PC-3 (cell line): Measurements from ENCODE around the gene MZB1. TPM values are rescaled to one million over a fixed set of nuclear protein-coding genes. Genes with fewer than 3 reads are reported as not detected.
A peak's percentile ranks its signal among the peaks of the same experiment; 100 is the strongest.

Experiments
- ATAC-seq: fragments of 200-7000 bp; cut with Tn5 transposase; 2 replicates; pipeline ENCODE4 v1.9.1; 2020; ENCODE audit warnings: mild to moderate bottlenecking, moderate library complexity
- BruUV-seq: library from RNA; stranded (reverse); fragments of 400-500 nt; replicated peaks from 2 replicates; lab custom pipeline; 2021; lab: Mats Ljungman, UMichigan
- CTCF ChIA-PET: fragments of 300-600 bp; sonication (Branson Sonifier 250); formaldehyde crosslinking; loops from one replicate; lab custom pipeline; 2022; ENCODE audit warnings: antibody characterized with exemption; lab: Charles Lee
- POLR2A ChIA-PET: fragments of 300-600 bp; sonication (Branson Sonifier 250); formaldehyde crosslinking; loops from one replicate; lab custom pipeline; 2022; ENCODE audit warnings: antibody characterized with exemption; ENCODE audit not compliant: unreplicated experiment; lab: Charles Lee
- DNase-seq: peaks from one replicate; pipeline ENCODE4 v3.0.0-alpha.2; 2015
- H2AFZ ChIP-seq: fragments of 300-600 bp; sonication (generic); 2 replicates; pipeline ENCODE4 v1.6.0; 2016; ENCODE audit warnings: antibody characterized with exemption, low read length
- H3F3A ChIP-seq: fragments of 300-600 bp; sonication (generic); one replicate; pipeline ENCODE4 v1.6.0; 2017; ENCODE audit warnings: antibody characterized with exemption, low read length, control low read depth, mild to moderate bottlenecking; ENCODE audit not compliant: unreplicated experiment
- H3K27ac ChIP-seq: fragments of 300-600 bp; sonication (generic); 2 replicates; pipeline ENCODE4 v1.5.1; 2016; ENCODE audit warnings: mild to moderate bottlenecking, low read length
- H3K27me3 ChIP-seq: fragments of 300-600 bp; sonication (generic); 2 replicates; pipeline ENCODE4 v1.6.1; 2016; ENCODE audit warnings: low read length, mixed read lengths
- H3K36me3 ChIP-seq: fragments of 300-600 bp; sonication (generic); 2 replicates; pipeline ENCODE4 v1.6.1; 2016; ENCODE audit warnings: low read depth, mixed run types, low read length, mixed read lengths
- H3K4me1 ChIP-seq: fragments of 300-600 bp; sonication (generic); 2 replicates; pipeline ENCODE4 v1.5.1; 2016; ENCODE audit warnings: low read length; ENCODE audit not compliant: insufficient read depth
- H3K4me2 ChIP-seq: fragments of 300-600 bp; sonication (generic); 2 replicates; pipeline ENCODE4 v1.6.0; 2016; ENCODE audit warnings: low read length
- H3K4me3 ChIP-seq: fragments of 300-600 bp; sonication (generic); 2 replicates; pipeline ENCODE4 v1.5.1; 2016; ENCODE audit warnings: mild to moderate bottlenecking, low read length, mixed read lengths
- H3K79me2 ChIP-seq: fragments of 300-600 bp; sonication (generic); 2 replicates; pipeline ENCODE4 v1.6.1; 2017; ENCODE audit warnings: low read length, mixed read lengths
- H3K9ac ChIP-seq: fragments of 300-600 bp; sonication (generic); 2 replicates; pipeline ENCODE4 v1.6.0; 2016; ENCODE audit warnings: mild to moderate bottlenecking, low read length
- H3K9me2 ChIP-seq: fragments of 300-600 bp; sonication (generic); replicated peaks from 2 replicates; pipeline ENCODE4 v1.6.1; 2016; ENCODE audit warnings: mixed run types, low read length, mixed read lengths
- H3K9me3 ChIP-seq: fragments of 300-600 bp; sonication (generic); 2 replicates; pipeline ENCODE4 v1.6.1; 2016; ENCODE audit warnings: low read length, mixed read lengths
- H4K20me1 ChIP-seq: fragments of 300-600 bp; sonication (generic); 2 replicates; pipeline ENCODE4 v1.6.1; 2016; ENCODE audit warnings: low read length, mixed read lengths
- EZH2 ChIP-seq: fragments of 300-600 bp; sonication (generic); IDR thresholded peaks from one replicate; pipeline ENCODE4 v1.6.1; 2017; ENCODE audit warnings: antibody characterized with exemption, mild to moderate bottlenecking, low read length; ENCODE audit not compliant: unreplicated experiment
- EZH2phosphoT487 ChIP-seq: fragments of 300-600 bp; sonication (generic); IDR thresholded peaks from 2 replicates; pipeline ENCODE4 v1.6.1; 2018; ENCODE audit warnings: mild to moderate bottlenecking, antibody characterized with exemption, low read length, borderline replicate concordance
- intact Hi-C: fragments of 100-400 bp; cut with micrococcal nuclease; formaldehyde crosslinking; loops from 2 replicates; pipeline ENCODE4 v1.9.0; 2023
- total RNA-seq: library from RNA; depleted of rRNA; stranded (reverse); fragments of >200 nt; gene quantifications from 2 replicates; pipeline ENCODE4 v1.2.3, GENCODE V29; 2014
- TF ChIP-seq, protein P1 (sequence below): fragments of 300-600 bp; sonication (generic); conservative IDR thresholded peaks from 2 replicates; pipeline ENCODE4 v1.5.1; 2017; ENCODE audit warnings: antibody characterized with exemption, low read depth, mild to moderate bottlenecking, low read length

Gene MZB1
- total RNA-seq, 1 experiment from 2014 or later = 0.22 TPM

DNA sequence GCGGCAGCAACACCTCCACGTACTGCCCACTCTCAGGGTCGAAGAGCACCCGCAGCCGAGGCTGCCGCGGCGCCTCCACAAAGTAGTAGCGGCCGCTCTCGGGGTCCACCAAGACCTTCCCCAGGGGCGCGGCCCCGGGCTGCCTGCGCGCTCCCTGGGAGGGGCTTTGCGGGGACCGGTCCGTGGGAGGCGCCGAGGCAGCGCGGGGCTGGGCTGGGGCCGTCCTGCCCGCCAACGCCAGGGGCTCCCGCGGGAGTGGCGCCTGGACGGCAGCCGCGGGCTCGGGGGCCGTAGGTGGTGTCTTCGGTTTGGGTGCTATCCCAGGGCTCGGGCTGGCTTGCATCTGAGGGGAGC, 2.6 kb upstream of the MZB1 start:
- ChIA-PET POLR2A (interaction anchor here (0.7 to 1.0 kb wide), 2 partner anchors 98 to 817 kb away, joined by 3 read pairs; partner anchors contain the start of genes HSPA9 and MATR3), CTCF (interaction anchor here (0.7 kb wide), 1 partner anchor 19 kb away, joined by 3 read pairs; no protein-coding TSS in a partner anchor)
- H3K9me3 ChIP-seq = no peaks in the 10 kb centered on the region
- peak overlapping the region; percentile 14; the same call in 1 of the 2 replicates for H2AFZ ChIP-seq
- no peaks in the 10 kb centered on the region for H4K20me1 ChIP-seq
- H3K79me2 ChIP-seq = peaks cover 28% of the 10 kb centered on the region
- no peak for DNase-seq
- no peaks in the 10 kb centered on the region for H3K36me3 ChIP-seq
- no peaks in the 10 kb centered on the region for H3F3A ChIP-seq
- intact Hi-C loops = loop anchor here (1.0 kb wide), 1 partner anchor 104 kb away; no protein-coding TSS in a partner anchor
- H3K4me2 ChIP-seq = peak overlapping the region; percentile 94
- no peaks in the 10 kb centered on the region for H3K27me3 ChIP-seq
- H3K9ac ChIP-seq = peak overlapping the region; percentile 99
- TF ChIP-seq EZH2phosphoT487 (no peak), EZH2 (no peak)
- TF ChIP-seq, protein P1, sequence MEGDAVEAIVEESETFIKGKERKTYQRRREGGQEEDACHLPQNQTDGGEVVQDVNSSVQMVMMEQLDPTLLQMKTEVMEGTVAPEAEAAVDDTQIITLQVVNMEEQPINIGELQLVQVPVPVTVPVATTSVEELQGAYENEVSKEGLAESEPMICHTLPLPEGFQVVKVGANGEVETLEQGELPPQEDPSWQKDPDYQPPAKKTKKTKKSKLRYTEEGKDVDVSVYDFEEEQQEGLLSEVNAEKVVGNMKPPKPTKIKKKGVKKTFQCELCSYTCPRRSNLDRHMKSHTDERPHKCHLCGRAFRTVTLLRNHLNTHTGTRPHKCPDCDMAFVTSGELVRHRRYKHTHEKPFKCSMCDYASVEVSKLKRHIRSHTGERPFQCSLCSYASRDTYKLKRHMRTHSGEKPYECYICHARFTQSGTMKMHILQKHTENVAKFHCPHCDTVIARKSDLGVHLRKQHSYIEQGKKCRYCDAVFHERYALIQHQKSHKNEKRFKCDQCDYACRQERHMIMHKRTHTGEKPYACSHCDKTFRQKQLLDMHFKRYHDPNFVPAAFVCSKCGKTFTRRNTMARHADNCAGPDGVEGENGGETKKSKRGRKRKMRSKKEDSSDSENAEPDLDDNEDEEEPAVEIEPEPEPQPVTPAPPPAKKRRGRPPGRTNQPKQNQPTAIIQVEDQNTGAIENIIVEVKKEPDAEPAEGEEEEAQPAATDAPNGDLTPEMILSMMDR = no peak
- ATAC-seq = peak; percentile 47
- peaks cover 20% of the 10 kb centered on the region for H3K4me1 ChIP-seq
- peak overlapping the region; percentile 87 for H3K4me3 ChIP-seq
- H3K9me2 ChIP-seq = no peaks in the 10 kb centered on the region
- H3K27ac ChIP-seq = peak overlapping the region; percentile 98
- BruUV-seq = no TSS peak

DNA sequence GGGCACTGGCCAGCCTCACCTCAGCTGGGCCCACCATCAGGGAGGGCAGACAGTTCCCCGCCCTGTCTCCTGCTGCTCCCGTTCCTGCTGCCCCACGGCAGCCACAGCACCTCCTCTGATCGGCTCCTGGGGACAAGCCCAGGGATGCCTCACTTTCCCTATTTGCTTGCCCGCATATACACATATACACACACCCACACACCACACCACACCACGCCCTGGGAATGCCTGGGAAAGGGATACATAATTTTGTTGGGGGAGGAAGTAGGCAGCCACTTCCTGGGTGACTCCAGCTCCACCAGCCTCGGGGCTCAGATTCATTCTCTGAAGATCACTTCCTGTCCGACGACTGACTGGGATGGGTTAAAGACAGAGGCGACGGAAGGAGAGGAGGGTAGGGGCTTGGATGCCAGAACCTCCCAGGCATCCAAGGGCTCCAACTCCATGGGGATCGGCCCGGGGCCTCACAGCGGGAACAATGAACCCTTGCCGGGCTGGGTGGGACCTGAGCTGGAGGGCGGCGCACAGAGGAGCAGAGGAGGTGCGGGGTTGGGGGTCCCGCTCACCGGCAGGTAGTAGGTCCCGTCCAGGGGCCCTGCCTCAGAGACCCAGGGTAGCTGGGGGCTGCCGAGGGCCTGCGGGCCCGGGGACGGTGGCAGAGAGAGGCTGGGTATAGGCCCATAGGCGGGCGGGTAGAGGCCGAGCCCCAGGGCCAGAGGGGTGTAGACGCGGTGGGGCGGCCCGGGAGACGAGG, 2.0 kb upstream of the MZB1 start:
- DNase-seq (peak; percentile 92), ATAC-seq (peak; percentile 65)
- peak overlapping the region; percentile 94 for H3K4me2 ChIP-seq
- no peaks in the 10 kb centered on the region for H3K9me2 ChIP-seq
- H3K27me3 ChIP-seq = no peaks in the 10 kb centered on the region
- no peaks in the 10 kb centered on the region for H3K36me3 ChIP-seq
- ChIA-PET CTCF (interaction anchor here (0.6 kb wide), 1 partner anchor 816 kb away, joined by 3 read pairs; no protein-coding TSS in a partner anchor), POLR2A (interaction anchor here (0.7 to 1.1 kb wide), 5 partner anchors 18 to 816 kb away, joined by 3 to 9 read pairs (median 3); partner anchors contain the start of genes HSPA9, MATR3 and PAIP2)
- no peaks in the 10 kb centered on the region for H3K9me3 ChIP-seq
- no peaks in the 10 kb centered on the region for H3F3A ChIP-seq
- H4K20me1 ChIP-seq = no peaks in the 10 kb centered on the region
- intact Hi-C loops = loop anchor here (1.0 kb wide), 3 partner anchors 18 to 103 kb away; partner anchors contain the start of gene PAIP2
- TF ChIP-seq EZH2 (no peak), EZH2phosphoT487 (no peak)
- TF ChIP-seq, protein P1 = no peak
- peak overlapping the region; percentile 87 for H3K4me3 ChIP-seq
- H3K4me1 ChIP-seq = peaks cover 20% of the 10 kb centered on the region
- peak overlapping the region; percentile 14; the same call in 1 of the 2 replicates for H2AFZ ChIP-seq
- BruUV-seq = TSS peak; percentile 90
- peak overlapping the region; percentile 99 for H3K9ac ChIP-seq
- H3K27ac ChIP-seq = peak overlapping the region; percentile 98
- peaks cover 28% of the 10 kb centered on the region for H3K79me2 ChIP-seq
